H54 (cell line): Measurements from ENCODE around the gene XRCC1.
A peak's percentile ranks its signal among the peaks of the same experiment; 100 is the strongest.
"Not testable (repeated sequence)": the region's sequence is repeated elsewhere in the genome, so short reads cannot be mapped to it uniquely, and the experiment has no call there.

Source experiments
- DNase-seq: peaks from one replicate; pipeline ENCODE4 v3.0.0; 2011; ENCODE audit warnings: low spot score, mixed read lengths; ENCODE audit not compliant: insufficient read length
- FAIRE-seq: peaks from 3 replicates; lab custom pipeline; 2011; peaks lifted over from hg19 to GRCh38; lab: Jason Lieb, UNC
- POLR2A ChIP-seq: IDR thresholded peaks from 2 replicates; pipeline ENCODE4 v1.6.1; 2011; ENCODE audit warnings: low read depth, mild to moderate bottlenecking, low read length

XRCC1 gene

DNA sequence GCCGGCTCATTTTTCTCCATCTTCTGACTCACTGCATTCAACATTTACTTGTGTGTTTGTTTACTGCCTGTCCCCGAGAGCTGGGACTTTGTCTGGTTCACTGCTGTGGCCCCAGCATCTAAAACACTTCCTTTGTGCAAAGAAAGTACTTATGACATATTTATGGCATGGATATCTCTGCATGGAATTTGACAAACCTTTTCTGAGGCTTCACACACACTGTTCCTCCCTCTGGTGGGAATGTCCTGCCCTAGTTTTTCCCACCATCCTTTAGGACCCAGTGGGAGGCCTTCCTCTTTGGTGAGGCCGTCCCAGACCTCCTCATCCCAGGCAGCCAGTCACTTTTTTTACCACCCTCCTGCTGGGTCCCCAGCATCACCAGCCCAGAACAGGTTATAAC, 35.2 kb upstream of the XRCC1 start:
- FAIRE-seq = peak; percentile 20
- peak; percentile 91 for DNase-seq
- TF ChIP-seq POLR2A = no peak

- DNase-seq (no peak), FAIRE-seq (no peak)
- TF ChIP-seq POLR2A = no peak
These were observed 34.5 kb upstream of the XRCC1 start for GRCh38 chr19:43609872-43610271.

- DNase-seq (no peak), FAIRE-seq (no peak)
- no peak for TF ChIP-seq POLR2A
These were observed 32.2 kb upstream of the XRCC1 start for GRCh38 chr19:43607238-43608205.

DNA sequence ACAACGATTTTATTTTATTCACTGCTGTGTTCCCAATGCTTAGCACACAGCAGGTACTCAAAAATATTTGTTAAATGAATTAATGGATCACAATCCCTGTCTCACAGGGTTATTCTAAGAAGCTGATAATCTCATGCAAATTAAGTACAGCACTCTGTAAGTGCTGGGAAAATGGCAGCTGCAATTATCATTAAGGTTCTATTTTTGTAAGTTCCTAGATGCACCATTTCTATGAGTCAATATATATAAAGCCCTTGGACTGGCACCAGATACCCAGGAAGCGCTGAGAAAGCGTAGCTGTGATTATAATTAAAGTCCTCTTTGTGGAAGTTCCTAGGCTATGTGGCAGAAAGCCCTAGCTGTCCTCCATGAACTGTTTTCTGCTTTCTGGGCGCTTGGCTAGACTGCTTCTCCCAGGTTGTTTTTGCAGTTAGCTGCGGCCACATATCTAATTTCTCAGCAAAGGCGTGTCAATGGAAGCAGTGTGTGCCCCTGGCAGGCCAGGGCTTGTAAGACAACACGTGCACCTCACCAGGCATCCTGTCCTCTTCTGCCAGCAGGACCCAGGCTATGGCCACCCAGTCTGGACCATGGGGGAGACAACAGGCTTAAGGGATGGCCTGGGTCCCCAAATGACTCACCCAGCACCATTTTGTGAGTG, 31.4 kb upstream of the XRCC1 start:
- FAIRE-seq (no peak), DNase-seq (no peak)
- no peak for TF ChIP-seq POLR2A

GRCh38 chr19:43605875-43606568, 30.7 kb upstream of the XRCC1 start:
- FAIRE-seq (no peak), DNase-seq (no peak)
- no peak for TF ChIP-seq POLR2A

GRCh38 chr19:43600326-43600725, 25.0 kb upstream of the XRCC1 start:
- DNase-seq, FAIRE-seq: not testable (repeated sequence)

DNA sequence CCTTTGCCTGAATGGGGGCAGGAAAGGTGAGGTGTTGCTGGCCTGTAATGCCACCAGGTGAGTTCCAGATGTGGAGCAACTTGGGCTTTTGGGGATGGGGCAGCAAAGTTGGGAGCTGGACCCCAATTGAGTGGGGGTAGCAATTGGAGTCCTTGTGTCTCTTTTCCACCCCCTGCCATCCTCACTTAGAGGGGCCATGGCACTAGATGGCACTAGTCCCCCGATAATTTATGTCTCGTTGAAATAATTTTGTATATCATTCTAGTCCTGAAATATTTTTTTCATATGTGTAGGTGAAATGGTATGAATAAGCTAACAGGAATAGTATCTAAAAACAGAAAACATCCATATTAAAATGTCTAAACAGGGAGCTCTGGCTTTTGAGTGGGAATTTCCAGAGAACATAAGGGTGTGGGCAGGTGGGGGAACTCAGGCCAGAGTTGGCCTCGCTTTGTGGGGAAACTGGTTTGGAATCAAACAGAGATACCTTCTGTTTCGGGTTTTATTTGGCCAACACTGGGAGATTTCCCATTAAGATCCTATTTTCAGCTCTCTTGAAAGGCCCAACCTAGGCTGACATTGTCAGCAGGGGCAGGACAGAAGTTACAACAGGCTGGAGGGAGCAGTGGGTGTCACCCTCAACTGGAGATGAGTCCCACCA, 24.4 kb upstream of the XRCC1 start:
- TF ChIP-seq POLR2A = no peak
- no peak for DNase-seq
- FAIRE-seq = no peak

DNA sequence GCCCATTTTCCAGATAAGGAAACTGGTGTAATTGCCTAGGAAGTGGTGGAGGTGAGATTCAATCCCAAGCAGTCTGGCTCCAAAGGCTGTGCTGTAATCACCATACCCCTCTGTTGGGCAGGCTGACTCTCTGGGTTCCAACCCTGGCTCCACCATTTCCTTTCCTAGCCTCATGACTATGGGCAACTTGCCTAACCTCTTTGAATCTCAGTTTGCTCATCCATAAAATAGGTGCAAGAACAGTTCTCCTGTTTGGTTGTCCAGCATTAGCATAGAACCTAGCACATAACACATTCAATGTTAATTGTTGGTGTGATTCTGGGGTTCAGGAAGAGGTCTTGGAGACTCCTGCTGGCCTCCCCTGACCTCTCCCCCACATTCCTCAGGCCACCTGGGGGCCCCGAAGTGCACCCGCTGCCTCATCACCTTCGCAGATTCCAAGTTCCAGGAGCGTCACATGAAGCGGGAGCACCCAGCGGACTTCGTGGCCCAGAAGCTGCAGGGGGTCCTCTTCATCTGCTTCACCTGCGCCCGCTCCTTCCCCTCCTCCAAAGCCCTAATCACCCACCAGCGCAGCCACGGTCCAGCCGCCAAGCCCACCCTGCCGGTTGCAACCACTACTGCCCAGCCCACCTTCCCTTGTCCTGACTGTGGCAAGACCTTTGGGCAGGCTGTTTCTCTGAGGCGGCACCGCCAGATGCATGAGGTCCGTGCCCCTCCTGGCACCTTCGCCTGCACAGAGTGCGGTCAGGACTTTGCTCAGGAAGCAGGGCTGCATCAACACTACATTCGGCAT, 23.3 kb upstream of the XRCC1 start:
- TF ChIP-seq POLR2A = no peak
- FAIRE-seq = no peak
- DNase-seq = no peak

DNA sequence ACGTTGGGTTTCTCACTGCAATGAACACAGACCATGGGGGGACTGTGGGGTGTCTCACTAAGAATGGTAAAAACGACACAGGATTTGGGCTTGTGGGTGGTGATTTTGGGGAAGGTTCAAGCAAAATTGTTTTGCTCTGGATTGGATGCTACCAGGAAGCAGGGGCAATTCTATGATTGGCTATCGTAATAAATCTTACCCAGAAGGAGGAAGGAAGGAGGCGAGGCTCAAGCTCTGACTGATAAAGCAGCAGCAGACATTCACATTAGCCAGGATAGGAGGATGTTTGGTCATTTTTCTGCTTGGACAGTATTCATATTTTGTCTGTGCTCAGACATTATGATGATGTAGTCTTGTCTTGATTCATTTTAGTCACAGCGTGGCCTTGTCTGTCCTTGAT, 22.5 kb upstream of the XRCC1 start:
- no peak for DNase-seq
- no peak for FAIRE-seq
- TF ChIP-seq POLR2A = no peak

DNA sequence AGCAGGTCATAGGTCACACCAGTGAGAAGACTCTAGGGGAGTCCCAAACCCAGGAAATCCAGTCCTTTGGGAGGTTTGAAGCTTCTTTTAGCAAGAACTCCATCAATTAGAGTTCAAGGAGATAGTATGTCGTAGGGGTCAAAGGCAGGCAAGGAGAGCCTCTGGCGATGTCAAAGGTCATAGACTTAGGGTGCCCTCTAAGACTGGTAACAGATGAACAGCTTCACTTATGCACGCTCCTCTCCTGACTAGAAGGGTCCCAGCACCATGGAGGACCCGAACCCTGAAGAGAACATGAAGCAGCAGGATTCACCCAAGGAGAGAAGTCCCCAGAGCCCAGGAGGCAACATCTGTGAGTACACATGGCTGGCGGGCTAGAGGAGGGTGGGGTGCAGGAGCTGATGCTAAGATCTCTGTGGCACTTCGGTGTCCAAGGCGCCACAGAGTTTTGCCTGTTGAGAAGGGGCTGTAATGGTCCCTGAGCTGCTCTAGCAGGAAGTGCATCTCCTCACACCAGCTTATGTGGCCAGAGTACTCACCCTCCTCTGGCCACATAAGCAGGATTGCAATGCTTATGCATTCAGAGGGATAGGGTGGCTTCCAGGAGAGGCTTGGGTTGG, 21.6 kb upstream of the XRCC1 start:
- DNase-seq = no peak
- FAIRE-seq = no peak
- TF ChIP-seq POLR2A = no peak

DNA sequence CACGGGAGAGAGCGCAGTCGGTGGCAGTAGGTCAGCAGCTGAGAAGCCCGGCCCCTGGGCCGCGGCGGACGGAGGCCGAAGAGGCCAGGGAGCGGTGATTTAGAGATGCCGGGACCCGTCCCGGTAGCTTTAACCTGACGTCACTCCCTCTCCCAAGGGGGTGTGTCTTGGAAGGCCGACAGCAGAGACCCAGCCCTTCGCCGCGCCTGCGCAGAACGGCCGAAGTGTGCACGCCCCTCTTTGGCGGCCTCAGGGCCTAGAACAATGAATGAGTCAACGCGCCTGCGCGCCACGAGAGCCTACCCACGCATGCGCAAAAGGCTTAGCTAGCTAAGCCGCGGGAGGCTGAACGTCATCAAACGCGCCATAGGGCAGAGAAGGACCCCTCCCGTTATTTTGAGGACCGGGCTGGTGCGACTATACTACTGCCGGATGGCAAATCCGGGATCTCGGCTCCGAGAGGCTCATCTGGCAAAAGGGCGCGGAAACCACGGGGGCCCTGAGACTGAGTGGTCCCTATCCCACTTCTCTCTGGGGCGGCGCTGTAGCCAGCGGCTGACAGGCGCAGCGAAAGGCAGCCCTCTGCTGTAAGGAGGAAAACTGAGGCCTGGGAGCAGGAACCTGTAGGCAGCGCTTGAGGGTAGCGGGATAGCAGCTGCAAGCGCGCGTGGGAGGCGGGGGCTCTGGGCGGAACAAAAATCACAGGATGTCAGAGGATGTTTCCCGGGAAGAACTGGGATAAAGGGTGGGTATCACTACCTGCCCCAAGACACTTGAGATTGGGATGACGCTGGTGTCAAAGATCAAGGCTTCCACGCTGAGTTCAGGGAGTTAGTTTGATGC, 20.9 kb upstream of the XRCC1 start, which contains the start of the genes IRGQ and ZNF576:
IRGQ (minus strand) TSS at position 136 of the 843 bp plus-strand sequence. CDS start 796 bp downstream, outside the sequence.
ZNF576 (plus strand) TSS at position 597 of the 843 bp plus-strand sequence. CDS start 514 bp downstream, outside the sequence.
- TF ChIP-seq POLR2A = peak; percentile 71
- peak; percentile 99 for DNase-seq
- peak; percentile 86 for FAIRE-seq
